GM21360 (cell line): ENCODE measurements around the gene CTSC.

ENCODE experiments used
- ATAC-seq: cut with Tn5 transposase; IDR thresholded peaks from one replicate; pipeline ENCODE4 v1.9.1; 2021; ENCODE audit warnings: mild to moderate bottlenecking, moderate library complexity; ENCODE audit not compliant: unreplicated experiment

CTSC gene

GRCh38 chr11:88337181-88337986 is at the start of gene CTSC:
TSS of gene CTSC (minus strand) at chr11:88337736. CDS start at chr11:88337672, 64 bp downstream.
- peak; percentile 89 for ATAC-seq

GRCh38 chr11:88384669-88385005 is 47.1 kb upstream of the CTSC start:
- ATAC-seq, result no peak

- no peak for ATAC-seq
Measured at GRCh38 chr11:88384004-88384668, 46.6 kb upstream of the CTSC start.

- no peak for ATAC-seq
Measured at GRCh38 chr11:88383447-88383846, 45.9 kb upstream of the CTSC start.

- no peak for ATAC-seq
Measured at GRCh38 chr11:88379130-88379529, 41.6 kb upstream of the CTSC start.

GRCh38 chr11:88378422-88379066 is 41.0 kb upstream of the CTSC start:
- ATAC-seq, result no peak

GRCh38 chr11:88377646-88378045 is 40.1 kb upstream of the CTSC start:
- no peak for ATAC-seq

GRCh38 chr11:88377144-88377543 is 39.6 kb upstream of the CTSC start:
- ATAC-seq, result no peak

GRCh38 chr11:88375927-88376470 is 38.5 kb upstream of the CTSC start:
- no peak for ATAC-seq

- no peak for ATAC-seq
Measured at GRCh38 chr11:88370782-88371181, 33.2 kb upstream of the CTSC start.

GRCh38 chr11:88367310-88367709 is 29.8 kb upstream of the CTSC start:
- ATAC-seq, result no peak

GRCh38 chr11:88363648-88364065 is 26.1 kb upstream of the CTSC start:
- peak; percentile 39 for ATAC-seq

GRCh38 chr11:88363004-88363403 is 25.5 kb upstream of the CTSC start:
- no peak for ATAC-seq

GRCh38 chr11:88360141-88360540 is 22.6 kb upstream of the CTSC start:
- ATAC-seq, result no peak

GRCh38 chr11:88359541-88359940 is 22.0 kb upstream of the CTSC start:
- peak; percentile 55 for ATAC-seq

- ATAC-seq, result no peak
Measured at GRCh38 chr11:88359114-88359513, 21.6 kb upstream of the CTSC start.

GRCh38 chr11:88358040-88358431 is 20.5 kb upstream of the CTSC start:
- no peak for ATAC-seq

- ATAC-seq, result peak; percentile 60
Measured at GRCh38 chr11:88357323-88358039, 19.9 kb upstream of the CTSC start.

- no peak for ATAC-seq
Measured at GRCh38 chr11:88355887-88356286, 18.4 kb upstream of the CTSC start.

- peak; percentile 27 for ATAC-seq
Measured at GRCh38 chr11:88354912-88355311, 17.4 kb upstream of the CTSC start.
